SK-N-SH treated with all-trans-retinoic acid at 6 μM for 48 hours (cell line): ENCODE measurements around the gene BUD23.

ENCODE experiments used
- ESRRG ChIP-seq: fragments of 250-450 bp; sonication (Bioruptor Pico); IDR thresholded peaks from 2 replicates; pipeline ENCODE4 v1.6.1; 2021; ENCODE audit warnings: mild to moderate bottlenecking
- GLIS3 ChIP-seq: fragments of 250-450 bp; sonication (Bioruptor Pico); IDR thresholded peaks from 2 replicates; pipeline ENCODE4 v1.5.0; 2020; ENCODE audit warnings: mild to moderate bottlenecking, moderate library complexity
- OSR1 ChIP-seq: fragments of 250-450 bp; sonication (Bioruptor Pico); IDR thresholded peaks from 2 replicates; pipeline ENCODE4 v1.8.0; 2022; ENCODE audit warnings: moderate library complexity, mild to moderate bottlenecking, inconsistent platforms
- RARB ChIP-seq: fragments of 250-450 bp; sonication (Bioruptor Pico); IDR thresholded peaks from 2 replicates; pipeline ENCODE4 v1.8.0; 2021; ENCODE audit warnings: mild to moderate bottlenecking, moderate library complexity
- SNAI2 ChIP-seq: fragments of 250-450 bp; sonication (Bioruptor Pico); IDR thresholded peaks from 2 replicates; pipeline ENCODE4 v1.5.0; 2020; ENCODE audit warnings: mild to moderate bottlenecking, moderate library complexity
- ZNF565 ChIP-seq: fragments of 450-650 bp; formaldehyde crosslinking; conservative IDR thresholded peaks from 2 replicates; pipeline ENCODE4 v1.5.0; 2020; ENCODE audit warnings: low read depth, mild to moderate bottlenecking, moderate library complexity
- TF ChIP-seq, protein P1 (sequence below): fragments of 250-450 bp; sonication (Bioruptor Pico); IDR thresholded peaks from 2 replicates; pipeline ENCODE4 v1.8.0; 2020; ENCODE audit warnings: mild to moderate bottlenecking, moderate library complexity, borderline replicate concordance
- TF ChIP-seq, protein P2 (sequence below): fragments of 250-450 bp; sonication (Bioruptor Pico); IDR thresholded peaks from 2 replicates; pipeline ENCODE4 v1.5.1; 2020; ENCODE audit warnings: low read depth, mild to moderate bottlenecking, moderate library complexity

DNA sequence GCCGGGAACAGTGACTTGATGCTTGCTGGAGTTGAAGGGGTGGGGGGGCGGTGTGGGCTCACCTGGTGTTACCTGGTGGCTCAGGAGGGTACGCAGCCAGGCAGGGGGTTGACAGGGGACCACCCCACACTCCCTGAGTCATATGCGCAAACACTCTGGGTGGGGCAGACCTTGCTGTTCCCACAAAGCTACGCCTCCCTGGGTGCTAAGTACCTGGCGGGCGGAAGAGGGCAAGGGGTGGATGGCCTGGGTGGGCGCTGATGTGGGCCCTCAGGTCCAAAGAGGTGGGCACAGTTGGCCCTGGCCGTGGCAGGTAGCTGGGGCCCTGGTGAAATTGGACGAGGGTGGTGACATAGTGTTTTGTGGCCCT, 22.1 kb downstream of the BUD23 start:
- no peak for TF ChIP-seq ZNF565 (CRISPR knock-in tag)
- TF ChIP-seq, protein P1, sequence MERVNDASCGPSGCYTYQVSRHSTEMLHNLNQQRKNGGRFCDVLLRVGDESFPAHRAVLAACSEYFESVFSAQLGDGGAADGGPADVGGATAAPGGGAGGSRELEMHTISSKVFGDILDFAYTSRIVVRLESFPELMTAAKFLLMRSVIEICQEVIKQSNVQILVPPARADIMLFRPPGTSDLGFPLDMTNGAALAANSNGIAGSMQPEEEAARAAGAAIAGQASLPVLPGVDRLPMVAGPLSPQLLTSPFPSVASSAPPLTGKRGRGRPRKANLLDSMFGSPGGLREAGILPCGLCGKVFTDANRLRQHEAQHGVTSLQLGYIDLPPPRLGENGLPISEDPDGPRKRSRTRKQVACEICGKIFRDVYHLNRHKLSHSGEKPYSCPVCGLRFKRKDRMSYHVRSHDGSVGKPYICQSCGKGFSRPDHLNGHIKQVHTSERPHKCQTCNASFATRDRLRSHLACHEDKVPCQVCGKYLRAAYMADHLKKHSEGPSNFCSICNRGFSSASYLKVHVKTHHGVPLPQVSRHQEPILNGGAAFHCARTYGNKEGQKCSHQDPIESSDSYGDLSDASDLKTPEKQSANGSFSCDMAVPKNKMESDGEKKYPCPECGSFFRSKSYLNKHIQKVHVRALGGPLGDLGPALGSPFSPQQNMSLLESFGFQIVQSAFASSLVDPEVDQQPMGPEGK: no peak
- TF ChIP-seq, protein P2, sequence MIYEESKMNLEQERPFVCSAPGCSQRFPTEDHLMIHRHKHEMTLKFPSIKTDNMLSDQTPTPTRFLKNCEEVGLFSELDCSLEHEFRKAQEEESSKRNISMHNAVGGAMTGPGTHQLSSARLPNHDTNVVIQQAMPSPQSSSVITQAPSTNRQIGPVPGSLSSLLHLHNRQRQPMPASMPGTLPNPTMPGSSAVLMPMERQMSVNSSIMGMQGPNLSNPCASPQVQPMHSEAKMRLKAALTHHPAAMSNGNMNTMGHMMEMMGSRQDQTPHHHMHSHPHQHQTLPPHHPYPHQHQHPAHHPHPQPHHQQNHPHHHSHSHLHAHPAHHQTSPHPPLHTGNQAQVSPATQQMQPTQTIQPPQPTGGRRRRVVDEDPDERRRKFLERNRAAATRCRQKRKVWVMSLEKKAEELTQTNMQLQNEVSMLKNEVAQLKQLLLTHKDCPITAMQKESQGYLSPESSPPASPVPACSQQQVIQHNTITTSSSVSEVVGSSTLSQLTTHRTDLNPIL (CRISPR knock-in tag): no peak
- no peak for TF ChIP-seq ESRRG (CRISPR knock-in tag)
- TF ChIP-seq SNAI2 (CRISPR knock-in tag): no peak
- no peak for TF ChIP-seq RARB (CRISPR knock-in tag)
- TF ChIP-seq GLIS3 (CRISPR knock-in tag): no peak
- TF ChIP-seq OSR1: no peak
